Nephron (organoid): Measurements from ENCODE around the gene PTH1R.
A peak's percentile ranks its signal among the peaks of the same experiment; 100 is the strongest.

ENCODE experiments used
- H3K27ac Mint-ChIP-seq, 3 experiments: 2 replicates each; pipeline ENCODE4 v1.8.0; 2020; ENCODE audit warnings: mixed read lengths in 3 of 3, mild to moderate bottlenecking in 2 of 3, moderate library complexity in 1 of 3
- H3K27me3 Mint-ChIP-seq: 2 replicates; pipeline ENCODE4 v1.8.0; 2021; ENCODE audit warnings: low read depth, mild to moderate bottlenecking, moderate library complexity, mixed read lengths
- H3K36me3 Mint-ChIP-seq: 2 replicates; pipeline ENCODE4 v1.8.0; 2020; ENCODE audit warnings: low read depth, mixed read lengths
- H3K4me1 Mint-ChIP-seq: 2 replicates; pipeline ENCODE4 v1.8.0; 2020; ENCODE audit warnings: mixed read lengths
- H3K4me3 Mint-ChIP-seq, 3 experiments: 2 replicates each; pipeline ENCODE4 v1.8.0; 2020; ENCODE audit warnings: mild to moderate bottlenecking in 3 of 3, mixed read lengths in 3 of 3, moderate library complexity in 2 of 3
- H3K9me3 Mint-ChIP-seq: 2 replicates; pipeline ENCODE4 v1.8.0; 2020; ENCODE audit warnings: mixed read lengths
- TF ChIP-seq, protein P1 (sequence below), 3 experiments: fragments of 200-600 bp; sonication (generic); IDR thresholded peaks; one replicate each; pipeline ENCODE4 v1.5.0; 2021; ENCODE audit warnings: antibody characterized with exemption in 3 of 3; ENCODE audit not compliant: unreplicated experiment in 3 of 3

PTH1R gene

DNA sequence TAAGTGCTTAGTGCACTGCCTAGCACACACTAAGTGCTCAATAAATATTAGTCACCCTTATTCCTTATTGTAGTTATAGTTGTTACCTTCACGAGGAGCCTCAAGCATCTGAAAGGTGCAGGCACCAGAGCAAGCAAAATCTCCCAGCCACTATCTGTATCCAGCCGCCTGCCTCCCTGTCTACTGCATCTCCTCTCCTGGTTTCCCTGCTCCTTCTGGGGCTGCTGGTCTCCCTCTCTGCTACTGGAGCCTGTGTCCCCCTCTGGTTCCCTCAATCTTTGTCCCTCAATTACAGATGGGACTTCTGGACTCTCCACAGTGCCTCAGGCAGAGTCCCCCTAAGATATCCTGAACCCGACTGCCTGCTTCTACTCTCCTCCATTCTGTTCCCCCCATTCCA lies 33.1 kb upstream of the PTH1R start:
- TF ChIP-seq, protein P1, sequence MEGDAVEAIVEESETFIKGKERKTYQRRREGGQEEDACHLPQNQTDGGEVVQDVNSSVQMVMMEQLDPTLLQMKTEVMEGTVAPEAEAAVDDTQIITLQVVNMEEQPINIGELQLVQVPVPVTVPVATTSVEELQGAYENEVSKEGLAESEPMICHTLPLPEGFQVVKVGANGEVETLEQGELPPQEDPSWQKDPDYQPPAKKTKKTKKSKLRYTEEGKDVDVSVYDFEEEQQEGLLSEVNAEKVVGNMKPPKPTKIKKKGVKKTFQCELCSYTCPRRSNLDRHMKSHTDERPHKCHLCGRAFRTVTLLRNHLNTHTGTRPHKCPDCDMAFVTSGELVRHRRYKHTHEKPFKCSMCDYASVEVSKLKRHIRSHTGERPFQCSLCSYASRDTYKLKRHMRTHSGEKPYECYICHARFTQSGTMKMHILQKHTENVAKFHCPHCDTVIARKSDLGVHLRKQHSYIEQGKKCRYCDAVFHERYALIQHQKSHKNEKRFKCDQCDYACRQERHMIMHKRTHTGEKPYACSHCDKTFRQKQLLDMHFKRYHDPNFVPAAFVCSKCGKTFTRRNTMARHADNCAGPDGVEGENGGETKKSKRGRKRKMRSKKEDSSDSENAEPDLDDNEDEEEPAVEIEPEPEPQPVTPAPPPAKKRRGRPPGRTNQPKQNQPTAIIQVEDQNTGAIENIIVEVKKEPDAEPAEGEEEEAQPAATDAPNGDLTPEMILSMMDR (IDR thresholded peaks at IDR 0.05; ENCODE audit: unreplicated experiment in 3 of 3) = no peak
- peaks cover 34% of the 10 kb centered on the region for H3K9me3 Mint-ChIP-seq
- peak overlapping the region; percentile 83 to 99 (median 97) for H3K27ac Mint-ChIP-seq
- peaks cover 26% of the 10 kb centered on the region for H3K36me3 Mint-ChIP-seq
- H3K4me3 Mint-ChIP-seq = peak overlapping the region; percentile 49 to 84 (median 81)
- H3K27me3 Mint-ChIP-seq = no peaks in the 10 kb centered on the region
- H3K4me1 Mint-ChIP-seq = peaks cover 21% of the 10 kb centered on the region

DNA sequence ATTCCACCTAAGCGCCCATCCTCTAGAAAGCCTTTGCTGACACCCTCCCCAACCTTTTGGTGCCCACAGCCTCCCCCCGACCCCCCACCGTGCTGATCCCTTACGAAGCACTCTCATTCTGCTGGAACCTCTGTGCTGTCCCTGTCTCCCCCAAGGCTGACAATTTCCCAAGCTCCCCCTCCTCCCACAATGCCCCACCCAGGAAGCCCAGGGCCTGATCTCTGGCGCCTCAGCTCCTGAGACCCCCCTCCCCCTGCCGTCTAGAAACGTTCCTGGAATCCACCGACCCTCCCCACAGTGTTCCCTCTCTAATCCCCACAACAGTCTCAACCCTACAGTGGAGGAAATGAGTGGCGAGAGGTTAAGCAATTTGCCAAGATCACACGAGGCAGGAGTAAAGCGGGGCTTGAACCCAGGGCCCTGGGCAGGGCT lies 32.6 kb upstream of the PTH1R start:
- peaks cover 25% of the 10 kb centered on the region for H3K36me3 Mint-ChIP-seq
- H3K4me3 Mint-ChIP-seq = peak overlapping the region; percentile 81 to 85 (median 84)
- peaks cover 26% of the 10 kb centered on the region for H3K4me1 Mint-ChIP-seq
- peaks cover 33% of the 10 kb centered on the region for H3K9me3 Mint-ChIP-seq
- H3K27ac Mint-ChIP-seq = peak overlapping the region; percentile 83 to 99 (median 97)
- no peaks in the 10 kb centered on the region for H3K27me3 Mint-ChIP-seq
- TF ChIP-seq, protein P1 (IDR thresholded peaks at IDR 0.05; ENCODE audit: unreplicated experiment in 3 of 3) = no peak

DNA sequence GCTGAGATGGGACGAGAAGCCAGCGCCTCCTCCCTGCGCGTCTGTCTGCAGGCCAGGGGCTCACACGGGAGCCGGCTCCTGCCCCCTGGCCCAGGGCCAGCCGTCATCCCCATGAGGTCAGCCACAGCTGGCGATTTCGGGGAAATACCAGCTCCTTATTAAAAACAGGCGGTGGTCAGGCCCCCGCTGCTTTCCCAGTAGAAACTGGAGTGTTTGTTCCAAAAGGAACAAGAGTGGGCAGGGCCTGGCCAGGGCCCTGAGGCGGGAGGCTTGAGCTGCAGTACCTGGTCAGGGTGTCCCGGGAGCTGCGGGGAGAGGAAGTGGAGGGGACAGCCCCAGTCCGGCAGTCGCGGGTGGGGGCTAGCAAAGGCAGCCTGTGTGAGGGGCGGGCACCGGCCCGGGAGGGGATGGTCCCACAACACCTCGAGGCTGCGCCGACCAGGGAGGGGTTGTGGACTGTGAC lies 32.1 kb upstream of the PTH1R start:
- H3K9me3 Mint-ChIP-seq = peaks cover 29% of the 10 kb centered on the region
- peaks cover 23% of the 10 kb centered on the region for H3K36me3 Mint-ChIP-seq
- TF ChIP-seq, protein P1 (IDR thresholded peaks at IDR 0.05; ENCODE audit: unreplicated experiment in 3 of 3) = no peak
- H3K4me3 Mint-ChIP-seq = peak overlapping the region; percentile 81 to 85 (median 84)
- peaks cover 32% of the 10 kb centered on the region for H3K4me1 Mint-ChIP-seq
- H3K27me3 Mint-ChIP-seq = no peaks in the 10 kb centered on the region
- peak overlapping the region; percentile 83 to 99 (median 97) for H3K27ac Mint-ChIP-seq

DNA sequence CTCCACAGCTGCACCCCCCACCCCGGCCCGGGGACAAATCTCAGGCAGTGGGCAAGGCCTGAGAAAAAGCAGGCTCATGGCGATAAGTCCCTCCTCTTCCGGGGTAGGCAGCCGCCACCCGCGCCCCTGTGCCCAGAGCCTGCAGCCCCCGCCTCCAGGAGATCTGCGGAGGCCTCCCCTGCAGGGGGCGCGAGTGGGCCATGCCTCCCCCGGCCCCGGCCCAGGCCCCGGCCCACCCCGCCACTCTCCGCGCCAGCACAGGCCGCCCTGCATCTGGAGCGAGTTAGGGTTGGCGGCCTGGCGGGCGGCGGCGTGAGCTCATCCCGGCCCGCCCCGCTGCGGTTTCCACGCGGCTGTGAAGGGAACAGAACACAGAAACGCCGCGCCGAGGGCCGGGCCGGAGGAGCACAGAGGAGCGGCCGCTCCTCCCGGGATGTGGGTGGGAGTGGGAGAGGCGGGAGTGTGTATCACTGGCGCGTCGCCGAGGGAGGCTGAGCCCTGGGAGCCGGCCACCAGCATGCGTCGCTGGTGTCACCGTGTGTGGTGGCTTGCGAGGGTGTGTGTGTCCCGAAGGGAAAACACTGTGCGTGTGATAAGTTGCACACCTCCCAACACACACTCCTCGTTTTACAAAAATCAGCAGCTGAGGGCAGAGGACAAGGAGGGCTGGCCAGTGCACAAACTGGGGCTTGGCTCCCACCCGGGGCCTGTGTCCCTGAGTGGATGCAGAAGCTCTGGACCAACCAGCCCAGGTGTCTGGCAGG lies 31.5 kb upstream of the PTH1R start:
- H3K9me3 Mint-ChIP-seq = peaks cover 24% of the 10 kb centered on the region
- peaks cover 37% of the 10 kb centered on the region for H3K4me1 Mint-ChIP-seq
- H3K4me3 Mint-ChIP-seq = peak overlapping the region; percentile 58 to 85 (median 81)
- TF ChIP-seq, protein P1 (IDR thresholded peaks at IDR 0.05; ENCODE audit: unreplicated experiment in 3 of 3) = peak; percentile 71 to 86 (median 77)
- no peaks in the 10 kb centered on the region for H3K27me3 Mint-ChIP-seq
- peak overlapping the region; percentile 80 to 99 (median 83) for H3K27ac Mint-ChIP-seq
- H3K36me3 Mint-ChIP-seq = peaks cover 18% of the 10 kb centered on the region

DNA sequence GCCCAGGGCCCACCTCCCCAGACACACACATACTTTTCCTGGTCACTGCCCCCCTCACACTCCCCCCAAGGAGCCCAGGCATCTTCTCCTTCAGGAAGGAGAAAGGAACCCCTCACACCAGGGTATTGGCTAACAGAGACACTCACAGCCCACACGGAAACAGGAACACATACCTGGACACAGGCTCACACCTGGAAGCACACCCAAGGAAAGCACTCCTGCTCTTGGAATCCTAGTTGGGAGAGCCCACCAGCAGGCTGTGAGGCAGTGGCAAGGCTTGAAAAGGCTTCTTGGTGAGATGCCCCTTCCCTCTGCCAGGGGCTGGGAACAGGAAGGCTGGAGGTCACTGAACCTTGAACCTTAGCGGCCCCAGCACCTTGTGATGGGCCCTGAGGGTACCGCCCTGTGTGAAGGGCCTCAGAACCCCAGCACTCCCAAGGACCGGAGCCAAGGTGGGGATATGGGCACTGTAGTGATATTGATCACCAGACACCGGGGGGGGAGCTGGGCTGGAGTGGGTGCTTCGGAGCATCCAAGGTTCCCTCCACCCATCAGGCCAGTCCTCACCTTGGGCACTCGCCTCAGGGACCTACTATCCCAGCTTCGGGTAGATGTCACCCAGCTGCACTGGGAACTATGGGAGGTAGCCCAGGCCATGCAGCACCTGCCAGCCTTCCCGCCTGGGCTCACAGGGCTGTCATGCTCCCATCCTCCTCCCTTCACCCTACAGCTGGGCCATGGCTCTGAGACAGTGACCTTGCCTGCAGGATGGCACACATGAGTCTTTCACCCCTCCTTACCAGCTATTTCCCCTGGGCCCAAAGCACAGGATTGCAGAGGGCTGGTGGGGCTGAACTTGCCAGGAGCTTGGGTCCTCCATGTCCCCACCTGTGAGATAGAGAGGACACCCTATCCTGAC lies 30.6 kb upstream of the PTH1R start:
- H3K27ac Mint-ChIP-seq = peak overlapping the region; percentile 93 to 99 (median 99)
- TF ChIP-seq, protein P1 (IDR thresholded peaks at IDR 0.05; ENCODE audit: unreplicated experiment in 3 of 3) = no peak
- H3K4me3 Mint-ChIP-seq = peak overlapping the region; percentile 27 to 66 (median 58)
- H3K9me3 Mint-ChIP-seq = peaks cover 16% of the 10 kb centered on the region
- H3K27me3 Mint-ChIP-seq = no peaks in the 10 kb centered on the region
- H3K36me3 Mint-ChIP-seq = peaks cover 12% of the 10 kb centered on the region
- peaks cover 39% of the 10 kb centered on the region for H3K4me1 Mint-ChIP-seq
